ENCODE data around the gene GALT. TPM values are rescaled to one million over a fixed set of nuclear protein-coding genes. Genes with fewer than 3 reads are reported as not detected.

GALT gene
- total and polyA plus RNA-seq, 2 of the 13 experiments (the other 11 are each of a cell fraction or from before 2014, with no cell fraction given): 40.4 to 46.3 TPM

- TF ChIP-seq NFE2L1 (CRISPR knock-in tag; IDR thresholded peaks at IDR 0.05; ENCODE audit: borderline replicate concordance) (no peak), ZNF414 (CRISPR knock-in tag; IDR thresholded peaks at IDR 0.05) (0 out of 2 replicates have a peak, but pooled peaks have one; percentile 41), ATRX (CRISPR knock-in tag; IDR thresholded peaks at IDR 0.05; ENCODE audit: borderline replicate concordance) (no peak), ZNF703 (CRISPR knock-in tag; IDR thresholded peaks at IDR 0.05; ENCODE audit: borderline replicate concordance) (0 out of 2 replicates have a peak, but pooled peaks have one; percentile 7), DZIP1 (CRISPR knock-in tag; IDR thresholded peaks at IDR 0.05) (0 out of 2 replicates have a peak, but pooled peaks have one; percentile 50), ZNF280B (CRISPR knock-in tag; IDR thresholded peaks at IDR 0.05; ENCODE audit: borderline replicate concordance) (peak; percentile 5; the same call in 1 of the 2 replicates), E2F2 (CRISPR knock-in tag; IDR thresholded peaks at IDR 0.05; ENCODE audit: borderline replicate concordance) (0 out of 2 replicates have a peak, but pooled peaks have one; percentile 22), ZNF407 (CRISPR knock-in tag; IDR thresholded peaks at IDR 0.05; ENCODE audit: not compliant biosample characterization) (peak; percentile 4), HIVEP1 (CRISPR knock-in tag; IDR thresholded peaks at IDR 0.05) (no peak), CAMTA2 (CRISPR knock-in tag; IDR thresholded peaks at IDR 0.05; ENCODE audit: borderline replicate concordance) (no peak), HCFC1 (IDR thresholded peaks at IDR 0.05; ENCODE audit: low read depth, low read length) (no peak), MTA1 (CRISPR knock-in tag; IDR thresholded peaks at IDR 0.05; ENCODE audit: borderline replicate concordance) (no peak), ZNF263 (CRISPR knock-in tag; IDR thresholded peaks at IDR 0.05) (0 out of 2 replicates have a peak, but pooled peaks have one; percentile 1)
These were observed 569 bp downstream of the GALT start (continued) for GRCh38 chr9:34647084-34647403.

Data from HepG2 (cell line).